Raji (cell line): Measurements from ENCODE around the gene TBRG1.

Experiments used
- POLR2A ChIP-seq: IDR thresholded peaks from 2 replicates; pipeline ENCODE4 v1.6.1; 2011; ENCODE audit warnings: low read depth, low read length, control low read depth; ENCODE audit not compliant: insufficient read depth

The TBRG1 gene

DNA sequence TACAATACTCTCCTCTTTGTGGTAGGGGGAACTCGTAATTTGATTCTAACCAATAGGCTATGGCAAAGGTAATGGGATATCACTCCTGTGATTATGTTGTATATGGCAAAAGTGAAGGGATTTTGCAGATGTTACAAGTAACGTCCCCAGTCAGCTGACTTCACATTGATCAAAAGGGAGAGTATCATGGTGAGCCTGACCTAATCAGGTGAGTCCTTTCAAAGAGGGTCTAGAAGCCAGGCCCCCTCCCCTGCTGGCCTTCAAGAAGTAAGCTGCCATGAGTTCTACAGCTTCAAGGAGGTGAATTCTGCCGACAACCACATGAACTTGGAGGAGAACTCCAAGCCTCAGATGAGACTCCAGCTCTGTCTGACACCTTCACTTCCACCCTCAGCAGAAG is 20.0 kb downstream of the TBRG1 start:
- no peak for TF ChIP-seq POLR2A

DNA sequence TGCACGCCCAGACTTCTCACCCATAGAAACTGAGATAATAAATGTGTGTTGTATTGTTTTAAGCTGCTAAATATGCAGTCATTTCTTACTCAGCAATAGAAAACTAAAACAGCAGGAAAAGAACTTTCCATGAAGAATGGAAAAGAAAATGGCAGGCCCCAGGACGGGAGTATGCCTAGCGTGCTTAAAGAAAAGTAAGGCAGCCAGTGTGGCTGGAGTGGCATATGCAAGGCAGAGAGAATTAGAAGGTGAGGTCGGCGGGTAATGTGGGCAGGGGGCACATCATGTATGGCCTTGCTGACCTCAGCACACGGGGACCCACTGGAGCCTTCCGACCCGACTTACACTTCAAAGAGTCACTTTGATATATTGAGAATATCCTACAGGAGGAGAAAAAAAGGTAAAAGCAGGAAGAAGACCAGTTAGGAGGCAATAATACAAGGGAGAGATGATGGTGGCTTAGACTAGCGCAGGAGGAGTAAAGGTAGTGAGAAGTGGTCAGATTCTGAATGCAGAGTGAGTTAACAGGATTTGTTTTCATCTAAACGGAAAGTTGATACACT is 20.5 kb downstream of the TBRG1 start:
- TF ChIP-seq POLR2A, result no peak

DNA sequence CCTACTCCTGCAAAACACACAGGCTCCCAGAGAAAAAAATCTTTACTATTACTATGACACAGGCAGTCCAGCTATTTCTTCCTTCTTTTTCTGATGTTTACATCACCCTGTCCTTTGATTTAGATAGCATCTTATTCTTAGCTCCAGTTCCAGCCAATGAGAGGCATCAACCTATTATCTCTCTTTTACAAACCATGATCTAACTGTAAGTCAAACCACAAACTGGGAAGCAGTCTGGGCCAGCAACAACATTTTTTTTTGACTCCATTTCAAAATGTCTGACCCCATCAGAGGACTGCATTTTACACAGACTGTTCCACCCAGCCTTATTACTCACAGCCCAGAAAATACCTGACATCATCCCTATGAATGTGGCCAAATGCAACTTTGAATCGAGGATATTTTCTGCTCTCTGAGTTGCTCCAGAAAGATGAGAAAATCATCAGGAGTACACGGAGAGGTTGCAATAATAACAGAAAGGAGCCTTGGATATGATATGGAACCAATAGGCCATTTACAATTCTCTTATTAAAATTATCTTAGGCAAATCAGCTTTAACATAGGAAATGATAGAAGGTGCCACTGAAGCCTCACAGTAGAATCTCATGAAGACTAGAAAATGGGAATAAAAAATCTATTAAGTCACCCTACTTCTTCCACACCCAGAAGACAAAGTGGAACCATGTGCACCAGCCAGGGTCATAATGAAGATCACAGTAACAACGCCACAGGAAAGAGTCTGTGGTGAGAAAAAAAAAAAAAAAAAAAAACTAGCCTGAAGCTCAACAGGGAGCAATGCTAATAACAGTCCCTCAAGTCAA is 21.2 kb downstream of the TBRG1 start:
- TF ChIP-seq POLR2A, result no peak

DNA sequence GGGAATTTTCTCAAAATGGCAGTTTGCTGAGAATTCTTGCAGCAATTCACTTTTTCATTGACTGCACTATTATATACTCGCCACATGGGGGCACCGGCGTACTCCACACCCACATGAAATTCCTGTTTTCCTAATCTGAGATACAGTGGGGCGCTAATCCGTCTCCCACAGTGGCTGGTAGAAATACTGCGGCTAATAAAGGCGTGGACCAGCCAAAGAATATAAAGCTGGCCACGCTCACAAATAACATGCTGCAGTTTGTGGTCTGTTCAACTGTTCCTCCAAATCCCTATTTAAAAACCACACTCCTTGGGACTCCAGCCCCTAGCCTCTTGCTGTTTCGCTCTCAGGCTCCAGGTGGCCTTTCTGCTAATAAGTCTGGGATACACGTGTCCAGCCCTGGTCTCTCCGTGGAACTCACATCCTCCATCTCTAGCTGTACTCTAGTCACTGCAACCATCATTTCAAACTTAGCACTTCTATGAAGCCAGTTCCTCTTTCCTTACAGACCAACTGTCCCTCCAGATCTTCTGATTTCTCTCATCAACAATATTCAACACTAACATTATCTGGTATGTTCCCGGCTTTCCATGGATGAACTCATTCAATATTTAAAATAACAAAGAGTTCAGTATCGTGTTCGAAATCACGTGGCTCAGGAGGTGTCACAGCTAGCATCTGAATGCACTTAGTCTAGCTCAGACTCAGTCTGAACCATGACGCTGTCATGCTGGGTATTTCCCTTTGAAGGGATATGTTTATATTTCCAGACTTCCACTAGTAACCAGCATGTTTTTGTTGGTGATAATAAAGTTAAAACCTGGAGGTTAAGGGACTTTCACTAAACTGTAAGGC is 22.0 kb downstream of the TBRG1 start:
- TF ChIP-seq POLR2A, result no peak

DNA sequence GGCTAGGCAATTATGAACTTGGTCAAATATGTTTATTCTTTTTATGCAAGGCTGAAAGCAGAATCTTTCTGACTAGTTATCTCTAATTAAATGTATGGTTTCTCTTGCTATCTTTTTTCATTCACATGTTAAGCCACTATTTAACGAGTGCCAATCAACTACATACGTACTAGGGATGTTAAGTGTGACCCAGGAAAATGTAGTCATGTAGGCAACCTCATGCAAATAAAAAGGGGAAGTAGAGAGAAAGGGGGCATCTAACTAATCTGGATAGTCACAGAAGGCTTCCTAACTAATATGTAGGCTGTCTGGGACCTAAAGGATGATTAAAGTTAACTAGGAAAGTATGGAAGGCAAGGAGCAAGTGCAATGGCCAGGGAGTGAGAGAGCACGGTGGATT is 23.5 kb downstream of the TBRG1 start:
- no peak for TF ChIP-seq POLR2A

DNA sequence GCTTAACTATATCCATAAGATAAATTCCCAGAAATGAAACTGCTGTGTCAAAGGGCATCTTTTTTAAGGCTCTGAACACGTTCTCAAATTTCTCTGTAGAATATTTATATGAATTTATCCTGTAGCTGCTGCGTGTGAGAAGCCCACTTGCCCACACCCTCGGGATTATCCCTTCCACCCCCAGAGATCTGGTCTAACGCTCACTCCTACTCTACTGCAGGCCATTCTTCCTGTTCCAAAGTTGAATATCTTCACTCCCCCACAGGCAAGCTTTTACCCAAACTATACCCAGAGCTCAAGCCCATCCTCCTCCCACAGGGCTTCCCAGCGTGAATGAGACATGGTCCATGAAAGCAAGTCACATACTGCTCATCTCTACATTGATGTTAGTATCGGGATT is 25.9 kb downstream of the TBRG1 start:
- TF ChIP-seq POLR2A, result no peak

DNA sequence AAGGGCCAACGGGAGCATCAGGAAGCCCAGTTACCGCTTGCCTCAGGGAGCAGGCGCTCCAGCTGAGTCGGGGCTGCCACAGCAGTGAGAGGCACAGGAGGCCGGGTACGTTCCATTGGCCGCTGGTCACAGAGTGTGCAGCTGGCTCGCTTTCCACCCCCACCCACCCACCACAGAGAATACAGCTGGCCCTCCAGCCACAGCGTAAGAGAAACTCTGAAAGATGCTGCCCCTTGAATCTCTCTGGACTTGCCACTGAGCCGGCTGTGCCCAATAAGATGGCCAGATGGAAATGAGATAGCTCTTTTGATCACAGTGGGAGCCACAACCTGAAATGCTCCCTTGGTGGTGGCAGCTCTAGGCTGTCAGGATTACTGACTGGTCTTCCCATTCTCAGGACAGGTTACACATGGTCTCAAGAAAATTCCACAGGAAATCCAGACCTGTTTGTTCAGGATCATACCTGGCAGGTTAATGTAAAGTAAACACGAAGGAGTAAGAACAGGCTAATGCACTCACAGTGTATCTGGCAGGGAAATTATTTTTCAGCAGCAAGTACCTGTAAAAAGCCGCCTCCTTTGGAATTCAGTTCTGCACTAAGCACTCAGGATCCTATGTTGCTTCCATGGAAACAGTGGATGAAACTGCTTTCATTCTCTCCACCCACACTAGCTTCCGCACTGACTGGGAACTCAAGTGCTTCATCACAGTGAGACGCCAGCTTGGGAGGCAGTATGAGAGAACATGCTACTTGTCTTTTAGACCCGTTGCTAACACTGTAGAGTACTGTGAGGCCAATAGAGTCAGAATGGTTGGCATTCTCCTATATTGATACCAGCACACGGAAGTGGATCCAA is 34.3 kb downstream of the TBRG1 start:
- TF ChIP-seq POLR2A, result no peak

DNA sequence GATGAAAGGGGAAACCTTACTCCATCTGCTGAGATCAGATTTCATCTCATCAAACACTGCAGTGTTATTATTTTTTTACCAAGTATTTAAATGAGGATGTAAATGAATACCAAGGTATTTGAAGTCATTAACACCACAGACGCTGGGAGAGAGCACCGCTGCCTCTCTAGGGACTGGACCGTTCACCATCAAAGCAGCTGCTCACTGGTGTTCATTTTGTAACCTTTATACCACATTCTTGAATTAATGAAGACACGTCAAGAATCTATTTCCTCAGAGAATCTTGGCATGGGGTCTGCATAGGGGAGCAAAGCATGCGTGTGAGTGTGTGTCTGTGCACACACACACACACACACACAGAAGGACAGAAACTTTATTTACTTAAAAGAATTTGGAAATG is 35.2 kb downstream of the TBRG1 start:
- TF ChIP-seq POLR2A, result no peak

DNA sequence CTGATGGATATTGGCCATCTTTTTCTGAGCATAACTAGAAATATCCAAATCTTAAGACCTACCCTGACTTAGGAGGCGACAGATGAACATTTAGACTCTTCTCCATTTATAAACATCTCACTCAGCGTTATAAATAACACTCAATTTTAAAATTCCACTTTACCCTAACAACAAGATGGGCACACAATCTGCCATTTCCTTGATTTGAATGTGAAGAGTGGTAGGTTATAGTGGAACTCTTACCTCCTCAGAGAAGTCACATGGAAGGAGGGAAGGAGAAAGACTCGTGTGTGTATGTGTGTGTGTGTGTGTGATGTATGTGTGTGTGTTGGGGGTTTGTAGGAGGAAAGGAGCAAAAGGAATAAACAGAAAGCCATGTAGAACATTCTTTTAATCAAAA is 35.8 kb downstream of the TBRG1 start:
- no peak for TF ChIP-seq POLR2A

DNA sequence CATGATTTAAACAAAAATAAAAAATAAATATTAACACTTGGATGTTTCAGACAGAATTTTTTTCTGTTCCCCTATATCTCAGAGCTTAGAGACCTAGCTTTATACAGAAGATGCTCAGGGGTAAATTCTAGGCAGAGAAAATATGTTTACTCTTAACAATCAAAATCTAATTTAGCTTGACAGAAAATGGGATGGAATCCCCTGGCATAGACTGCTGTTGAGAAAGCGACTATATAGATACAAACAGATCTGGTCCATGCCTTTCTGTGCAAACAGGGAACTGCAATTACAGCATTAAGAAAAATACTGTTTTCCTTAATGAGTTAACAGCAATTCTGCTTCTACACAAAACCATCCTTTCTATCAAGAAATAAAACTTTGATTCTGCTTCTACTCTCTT is 36.3 kb downstream of the TBRG1 start:
- TF ChIP-seq POLR2A, result no peak

DNA sequence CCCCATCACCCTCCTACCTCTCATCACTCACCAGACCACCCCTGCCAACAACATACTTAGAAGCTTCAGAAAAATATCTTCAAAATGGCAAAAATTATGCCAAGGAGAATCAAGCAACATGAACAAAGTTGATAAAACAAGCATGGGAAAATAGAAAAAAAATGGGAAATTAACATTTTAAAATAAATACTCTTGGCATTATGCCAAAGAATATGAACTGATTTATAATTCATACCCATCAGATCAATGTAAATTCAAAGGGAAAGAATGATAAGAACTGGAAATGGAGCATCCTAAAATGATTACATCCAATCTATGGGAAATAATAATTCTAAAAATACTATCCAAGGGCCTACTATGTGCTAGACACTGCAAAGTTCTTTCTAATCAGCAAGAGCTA is 38.9 kb downstream of the TBRG1 start:
- no peak for TF ChIP-seq POLR2A

DNA sequence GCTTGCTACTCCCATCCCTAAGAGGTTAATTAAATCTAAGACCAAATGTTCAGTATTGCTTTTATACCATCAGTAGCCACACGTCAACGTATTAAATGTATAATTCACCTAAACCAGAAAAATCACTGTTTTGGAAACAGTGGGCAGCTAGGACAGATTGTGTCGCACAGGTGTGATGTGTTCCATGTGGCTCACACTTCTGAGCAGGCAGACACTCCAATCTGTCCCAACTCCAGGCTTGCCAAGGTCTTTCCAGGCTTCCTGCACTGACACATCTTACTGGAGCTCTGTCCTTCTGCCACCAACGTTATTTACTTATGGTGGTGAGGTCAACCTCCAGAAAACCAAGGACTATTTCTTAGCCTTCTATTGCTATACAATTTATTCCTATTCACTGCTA is 39.4 kb downstream of the TBRG1 start:
- no peak for TF ChIP-seq POLR2A

DNA sequence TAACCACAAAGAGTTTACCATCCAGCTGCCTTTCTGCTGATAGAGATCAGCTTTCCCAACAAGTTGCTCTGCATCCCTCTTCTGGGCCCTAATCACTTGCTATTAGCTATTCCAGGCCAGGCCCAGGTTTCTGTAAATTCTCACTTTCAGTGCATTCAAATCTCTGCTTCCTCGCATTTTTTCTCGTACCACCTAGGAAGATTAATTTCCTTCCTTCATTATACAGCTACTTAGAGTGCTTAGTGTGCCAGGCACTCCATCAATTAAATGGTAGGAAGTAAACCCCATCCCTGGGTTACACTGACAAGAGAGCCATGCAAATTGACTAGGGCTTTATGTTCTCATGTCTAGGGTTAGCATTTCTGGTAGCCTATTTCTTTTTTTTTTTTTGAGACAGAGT is 41.2 kb downstream of the TBRG1 start:
- no peak for TF ChIP-seq POLR2A

DNA sequence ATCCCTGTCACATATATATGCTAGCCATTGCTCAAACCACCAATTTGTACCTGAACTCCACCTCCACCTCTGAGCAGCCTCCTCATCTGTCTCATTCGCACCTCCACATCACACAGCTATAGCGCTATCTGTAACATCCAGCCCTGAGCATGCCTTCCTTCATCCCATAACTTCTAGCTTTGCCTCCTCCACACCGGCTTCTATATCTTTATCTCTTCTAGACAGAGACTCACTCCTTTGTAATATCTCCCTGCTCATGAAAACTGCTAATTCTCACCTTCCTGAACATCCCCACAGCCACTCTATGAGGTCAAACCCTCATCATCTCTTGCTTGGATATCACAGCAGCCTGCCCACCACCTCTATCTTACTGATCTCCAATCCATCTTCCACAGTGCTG is 44.9 kb downstream of the TBRG1 start:
- TF ChIP-seq POLR2A, result no peak

DNA sequence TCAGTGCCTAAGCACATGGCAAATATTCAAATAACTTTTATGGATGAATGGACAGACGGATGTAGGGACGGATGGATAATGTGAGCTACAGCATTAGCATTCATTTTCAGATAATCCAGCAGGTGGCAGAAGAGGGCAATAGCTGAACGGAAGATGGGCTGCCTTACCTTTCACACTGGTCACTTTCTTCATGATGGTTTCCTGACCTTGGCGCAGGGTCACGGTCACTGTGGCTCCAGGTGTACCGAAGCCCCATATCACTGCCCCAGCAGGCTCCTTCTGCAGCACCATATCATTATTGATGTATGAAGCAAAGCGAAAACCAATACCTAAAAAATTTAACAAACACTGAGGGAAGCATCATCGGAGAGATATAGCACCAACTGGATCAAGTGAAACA is 46.5 kb downstream of the TBRG1 start:
- no peak for TF ChIP-seq POLR2A
